ENCODE measurements around the gene MBNL3.

DNA sequence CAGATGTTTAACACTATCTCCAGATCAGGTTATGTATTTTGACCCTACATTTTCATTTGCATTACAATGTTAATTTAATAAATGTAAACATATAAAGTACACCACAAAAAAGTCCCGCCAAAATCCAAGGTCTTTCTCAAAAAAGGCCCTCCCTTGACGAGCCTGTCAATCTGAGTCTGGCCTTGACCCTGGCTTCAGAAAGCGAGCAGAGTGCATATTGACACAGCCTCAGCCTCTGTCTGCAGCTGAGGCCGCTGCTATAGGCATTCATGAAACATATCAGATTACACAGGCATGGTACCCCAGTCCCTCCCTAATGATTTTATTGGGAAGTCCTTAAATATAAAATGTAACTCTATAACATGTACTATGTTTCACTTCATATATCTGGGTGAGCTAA is 6.2 kb downstream of the MBNL3 start:
- TF ChIP-seq, protein P1, sequence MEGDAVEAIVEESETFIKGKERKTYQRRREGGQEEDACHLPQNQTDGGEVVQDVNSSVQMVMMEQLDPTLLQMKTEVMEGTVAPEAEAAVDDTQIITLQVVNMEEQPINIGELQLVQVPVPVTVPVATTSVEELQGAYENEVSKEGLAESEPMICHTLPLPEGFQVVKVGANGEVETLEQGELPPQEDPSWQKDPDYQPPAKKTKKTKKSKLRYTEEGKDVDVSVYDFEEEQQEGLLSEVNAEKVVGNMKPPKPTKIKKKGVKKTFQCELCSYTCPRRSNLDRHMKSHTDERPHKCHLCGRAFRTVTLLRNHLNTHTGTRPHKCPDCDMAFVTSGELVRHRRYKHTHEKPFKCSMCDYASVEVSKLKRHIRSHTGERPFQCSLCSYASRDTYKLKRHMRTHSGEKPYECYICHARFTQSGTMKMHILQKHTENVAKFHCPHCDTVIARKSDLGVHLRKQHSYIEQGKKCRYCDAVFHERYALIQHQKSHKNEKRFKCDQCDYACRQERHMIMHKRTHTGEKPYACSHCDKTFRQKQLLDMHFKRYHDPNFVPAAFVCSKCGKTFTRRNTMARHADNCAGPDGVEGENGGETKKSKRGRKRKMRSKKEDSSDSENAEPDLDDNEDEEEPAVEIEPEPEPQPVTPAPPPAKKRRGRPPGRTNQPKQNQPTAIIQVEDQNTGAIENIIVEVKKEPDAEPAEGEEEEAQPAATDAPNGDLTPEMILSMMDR (IDR thresholded peaks at IDR 0.05 in 4 of 5, conservative IDR thresholded peaks at IDR 0.05 in 1 of 5): no peak
- no peak for TF ChIP-seq POLR2A (IDR thresholded peaks at IDR 0.05)
